ENCODE data around the gene RCCD1. TPM values are rescaled to one million over a fixed set of nuclear protein-coding genes. Genes with fewer than 3 reads are reported as not detected.
A peak's percentile ranks its signal among the peaks of the same experiment; 100 is the strongest.

Gene RCCD1
- total and polyA plus RNA-seq, 2 donors (not counting 1 experiment from before 2014, with no cell fraction given), result 11.0 to 20.5 TPM

GRCh38 chr15:90905306-90906180 lies 49.1 kb upstream of the RCCD1 start:
- ATAC-seq (ENCODE audit: low read depth), result no peak
- WGBS (ENCODE audit: insufficient coverage), result 98% methylated on average over 26 of the region's 28 CpGs
- peaks cover 13% of the 10 kb centered on the region for H4K20me1 ChIP-seq (ENCODE audit: control insufficient read depth, insufficient read depth, low read length, poor library complexity, severe bottlenecking)
- TF ChIP-seq CTCF (IDR thresholded peaks at IDR 0.05) (no peak), EZH2 (IDR thresholded peaks at IDR 0.05; ENCODE audit: borderline replicate concordance, insufficient read depth, low read depth, low read length, poor library complexity, severe bottlenecking) (no peak)
- intact Hi-C loops (cut with micrococcal nuclease), result no loop called here
- H3K79me2 ChIP-seq (ENCODE audit: control insufficient read depth, insufficient read depth, low read length), result peaks cover 3% of the 10 kb centered on the region
- H3K9ac ChIP-seq (ENCODE audit: low read length), result no peak overlapping the region
- Mint-ChIP-seq H3K4me3 (peak overlapping the region; percentile 12), H3K4me1 (peaks cover 22% of the 10 kb centered on the region), H3K27me3 (no peaks in the 10 kb centered on the region), H3K27ac (no peak overlapping the region), H3K9me3 (ENCODE audit: insufficient read depth) (no peaks in the 10 kb centered on the region)
- H3K4me3 ChIP-seq (ENCODE audit: control extremely low read depth in 1 of 5, extremely low read depth in 1 of 5, insufficient read depth in 1 of 5, low read depth in 2 of 5, low read length in 4 of 5), result no peak overlapping the region
- no peak overlapping the region for H2AFZ ChIP-seq (ENCODE audit: insufficient read depth, low read depth, low read length, poor library complexity, severe bottlenecking)
- H3K27ac ChIP-seq (ENCODE audit: low read length in 2 of 2), result no peak overlapping the region
- CTCF ChIA-PET, result interaction anchor here (1.2 to 14.4 kb wide), 5 partner anchors 12 to 258 kb away, joined by 3 to 260 read pairs (median 3); partner anchors contain the start of genes FES, HDDC3 and UNC45A
- peaks cover 0 to 51% of the 10 kb centered on the region in 2 experiments for H3K36me3 ChIP-seq (replicated peaks in 1 of 2; ENCODE audit: control extremely low read depth in 1 of 2, control insufficient read depth in 1 of 2, extremely low read depth in 1 of 2, insufficient read depth in 2 of 2, low read length in 1 of 2)
- H3K27me3 ChIP-seq (replicated peaks in 1 of 4; ENCODE audit: control extremely low read depth in 1 of 4, control insufficient read depth in 3 of 4, insufficient read depth in 4 of 4, low read length in 3 of 4), result no peaks in the 10 kb centered on the region
- no peak overlapping the region for H3K4me2 ChIP-seq (replicated peaks; ENCODE audit: low read depth, low read length, poor library complexity, severe bottlenecking)
- DNase-seq, result no peak
- H3K9me3 ChIP-seq (ENCODE audit: control extremely low read depth in 1 of 3, control insufficient read depth in 2 of 3, insufficient read depth in 1 of 3, low read length in 2 of 3), result no peaks in the 10 kb centered on the region
- H3K4me1 ChIP-seq (ENCODE audit: control insufficient read depth in 2 of 2, insufficient read depth in 2 of 2, low read length in 2 of 2), result peaks cover 13 to 19% of the 10 kb centered on the region in 2 donors
- POLR2A ChIA-PET, result interaction anchor here (1.7 kb wide), 1 partner anchor 20 kb away, joined by 5 read pairs; no protein-coding TSS in a partner anchor
